Activated CD4-positive, CD25-positive, alpha-beta regulatory T cell treated with anti-CD3 and anti-CD28 coated beads, Interleukin-2, amount 50 U/mL, for 16 hours (primary cell): ENCODE data around the gene PKDREJ.
A peak's percentile ranks its signal among the peaks of the same experiment; 100 is the strongest.
"Not testable (repeated sequence)": the region's sequence is repeated elsewhere in the genome, so short reads cannot be mapped to it uniquely, and the experiment has no call there.

Experiments used
- DNase-seq: peaks from one replicate; pipeline ENCODE4 v3.0.0-alpha.2; 2020; ENCODE audit warnings: low read depth, low spot score

PKDREJ gene

GRCh38 chr22:46269564-46269963 is 6.4 kb upstream of the PKDREJ start:
- DNase-seq, result no peak

DNA sequence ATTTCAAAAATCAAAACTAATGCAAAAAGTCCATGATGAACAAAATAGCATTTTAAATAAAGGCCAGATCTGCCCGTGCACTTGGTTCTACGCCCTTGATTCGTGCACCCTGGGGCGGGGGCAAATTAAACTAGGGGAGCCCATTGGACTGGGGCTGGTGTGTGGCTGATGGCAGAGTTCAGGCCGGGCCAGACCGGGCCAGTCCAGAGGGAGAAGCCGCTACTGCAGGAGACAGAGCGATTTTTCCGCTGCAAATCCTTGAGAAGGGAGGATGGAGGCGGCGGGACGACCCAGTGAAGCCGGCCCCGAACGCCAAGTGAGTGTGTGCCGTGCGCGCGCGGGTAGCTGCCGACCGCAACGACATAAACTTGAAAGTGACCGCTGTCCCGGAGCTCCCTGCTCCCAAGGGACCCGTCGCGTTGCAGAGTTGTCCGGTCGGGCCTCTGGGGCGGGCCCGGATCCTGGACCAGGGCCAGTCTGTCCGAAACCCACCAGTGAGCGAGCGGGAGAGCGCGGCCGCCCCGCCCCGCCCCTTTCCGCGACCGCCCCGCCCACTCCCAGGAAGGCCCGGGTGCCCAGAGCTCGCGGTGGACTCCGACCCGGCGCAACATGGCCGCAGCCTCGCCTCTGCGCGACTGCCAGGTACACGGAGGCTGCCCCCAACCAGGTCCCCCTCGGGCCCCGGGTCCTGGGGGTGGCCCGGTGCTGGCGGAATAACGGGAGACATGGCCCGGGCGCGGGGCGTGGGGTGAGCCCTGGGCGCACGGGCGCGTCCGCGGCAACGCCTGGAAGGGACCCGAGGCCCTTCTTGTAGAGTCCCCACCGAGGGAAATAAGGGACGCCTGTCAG is 4.5 kb upstream of the PKDREJ start, which contains the start of gene TTC38:
Gene TTC38 (plus strand): TSS at position 578 of the 849 bp plus-strand sequence. CDS start 32 bp downstream, at position 610.
- DNase-seq, result no peak

DNA sequence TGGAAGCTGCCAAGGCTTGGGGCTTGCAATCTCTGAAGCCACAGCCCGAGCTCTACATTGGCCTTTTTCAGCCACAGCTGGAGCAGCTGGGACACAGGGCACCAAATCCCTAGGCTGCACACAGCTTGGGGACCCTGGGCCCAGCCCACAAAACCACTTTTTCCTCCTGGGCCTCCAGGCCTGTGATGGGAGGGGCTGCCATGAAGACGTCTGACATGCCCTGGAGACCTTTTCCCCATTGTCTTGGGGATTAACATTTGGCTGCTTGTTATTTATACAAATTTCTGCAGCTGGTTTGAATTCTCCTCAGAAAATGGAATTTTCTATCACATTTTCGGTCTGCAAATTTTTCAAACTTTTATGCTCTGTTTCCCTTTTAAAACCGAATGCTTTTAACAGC is 2.5 kb upstream of the PKDREJ start:
- DNase-seq, result not testable (repeated sequence)

- DNase-seq, result not testable (repeated sequence)
These were observed 1.4 kb upstream of the PKDREJ start for GRCh38 chr22:46264520-46264919.

DNA sequence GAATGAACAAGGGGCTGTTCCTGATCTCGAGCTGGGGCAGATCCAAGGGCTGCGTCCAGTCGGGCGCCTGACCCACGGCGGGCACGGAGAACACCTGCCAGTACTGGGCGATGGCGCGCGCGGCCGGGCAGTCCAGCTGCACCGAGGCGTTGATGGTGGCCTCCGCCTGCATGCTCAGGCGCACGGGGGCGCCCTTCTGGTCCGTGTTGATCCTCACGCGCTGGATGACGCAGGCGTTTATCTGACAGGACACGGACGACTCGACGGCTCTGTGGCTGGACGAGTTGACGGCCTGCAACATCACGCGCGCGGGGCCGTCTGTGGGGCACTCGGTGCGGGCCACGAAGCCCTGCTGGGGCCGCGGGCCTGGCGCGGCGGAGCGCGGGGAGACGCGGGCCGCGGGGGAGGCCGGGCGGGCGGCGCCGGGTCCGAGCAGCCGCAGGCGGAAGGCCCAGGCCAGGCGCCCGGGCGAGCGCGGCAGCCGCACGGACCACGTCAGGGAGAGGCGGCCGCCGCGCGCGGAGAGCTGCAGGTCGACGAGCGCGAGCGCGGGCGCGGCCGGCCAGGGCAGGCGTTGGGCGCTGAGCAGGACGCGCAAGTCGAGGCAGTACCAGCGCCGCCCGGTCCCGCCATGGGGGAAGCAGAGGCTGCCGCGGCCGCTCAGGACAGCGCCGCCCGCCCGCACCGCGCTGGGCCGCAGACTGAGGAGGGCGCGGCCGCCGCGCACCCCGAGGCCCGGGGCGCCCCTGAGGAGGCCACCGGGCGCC is 511 bp downstream of the PKDREJ start:
- no peak for DNase-seq

GRCh38 chr22:46260038-46260437 is 3.1 kb downstream of the PKDREJ start:
- DNase-seq, result no peak

GRCh38 chr22:46259374-46259773 is 3.8 kb downstream of the PKDREJ start:
- DNase-seq, result no peak

- DNase-seq, result no peak
These were observed 6.7 kb downstream of the PKDREJ start for GRCh38 chr22:46256358-46256958.

DNA sequence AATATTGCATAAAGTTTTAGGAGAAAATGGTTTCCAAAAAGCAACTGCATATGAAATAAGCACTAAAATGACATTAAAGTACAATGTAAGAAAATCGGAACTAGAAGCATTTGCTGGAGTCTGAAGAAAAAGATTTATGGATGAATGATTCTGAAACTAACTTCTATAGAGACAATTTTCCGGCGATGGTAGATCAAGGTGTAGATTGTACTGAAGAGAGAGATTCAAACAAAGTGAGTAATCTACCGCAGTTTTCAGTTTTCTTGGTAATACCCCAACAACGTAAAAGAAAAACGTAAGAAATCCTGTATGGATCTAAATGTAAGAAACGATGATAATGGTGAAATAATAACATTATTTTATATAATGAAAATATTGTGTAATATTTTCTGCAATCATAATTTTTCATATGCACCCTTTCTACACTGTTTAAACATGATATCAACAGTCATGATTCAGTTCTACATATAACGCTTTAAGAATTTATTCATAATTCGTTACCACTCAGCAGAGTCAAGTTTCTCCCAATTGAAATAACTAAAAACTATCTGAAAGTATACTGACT is 11.2 kb downstream of the PKDREJ start:
- no peak for DNase-seq

GRCh38 chr22:46251266-46251665 is 11.9 kb downstream of the PKDREJ start:
- DNase-seq, result no peak

- DNase-seq, result no peak
These were observed 12.4 kb downstream of the PKDREJ start for GRCh38 chr22:46250783-46251125.

DNA sequence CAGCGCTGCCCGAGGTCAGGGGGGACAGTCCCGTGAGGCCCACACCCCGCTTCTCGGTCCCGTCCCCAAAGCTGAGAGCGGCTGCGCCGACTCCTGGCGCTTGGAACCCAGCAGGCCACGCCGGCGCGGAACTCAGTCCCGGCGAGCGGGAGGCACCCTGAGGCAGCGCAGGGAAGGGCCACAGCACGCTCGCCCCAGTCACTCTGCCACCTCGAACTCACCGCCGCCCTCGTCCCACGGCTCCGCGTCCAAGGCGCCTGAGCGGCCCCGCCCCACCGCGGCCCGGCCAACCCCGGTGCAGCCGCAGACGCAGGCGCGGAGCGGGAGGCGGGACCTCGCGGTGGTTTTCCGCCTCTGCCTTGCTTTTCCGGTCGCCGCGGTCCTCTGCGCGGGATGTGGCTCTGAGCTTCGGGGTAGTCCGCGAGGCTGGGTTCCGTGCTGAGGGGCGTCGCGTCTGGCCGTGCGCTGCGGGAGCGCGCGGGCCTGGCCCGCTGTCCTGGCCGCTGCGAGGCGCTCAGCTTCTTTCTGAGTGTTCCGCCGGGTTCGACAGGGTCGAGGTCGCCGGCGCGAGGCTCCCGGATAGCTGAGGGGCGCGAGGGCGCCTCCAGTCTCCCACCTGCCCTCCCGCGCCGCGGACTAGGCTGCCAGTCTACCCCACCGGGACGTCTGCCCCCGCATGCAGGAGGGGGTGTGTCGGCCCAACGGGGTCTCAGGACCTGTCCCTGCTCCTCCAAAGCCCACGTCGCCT is 12.9 kb downstream of the PKDREJ start, which contains the start of gene CDPF1:
Gene CDPF1 (minus strand): TSS at position 259 of the 748 bp plus-strand sequence. CDS start 2,009 bp downstream, outside the sequence.
- DNase-seq, result peak; percentile 80

- no peak for DNase-seq
These were observed 15.6 kb downstream of the PKDREJ start for GRCh38 chr22:46247443-46247975.

GRCh38 chr22:46246178-46246577 is 17.0 kb downstream of the PKDREJ start:
- DNase-seq, result no peak

GRCh38 chr22:46245511-46245910 is 17.6 kb downstream of the PKDREJ start:
- no peak for DNase-seq

GRCh38 chr22:46244771-46245170 is 18.4 kb downstream of the PKDREJ start:
- DNase-seq, result no peak

DNA sequence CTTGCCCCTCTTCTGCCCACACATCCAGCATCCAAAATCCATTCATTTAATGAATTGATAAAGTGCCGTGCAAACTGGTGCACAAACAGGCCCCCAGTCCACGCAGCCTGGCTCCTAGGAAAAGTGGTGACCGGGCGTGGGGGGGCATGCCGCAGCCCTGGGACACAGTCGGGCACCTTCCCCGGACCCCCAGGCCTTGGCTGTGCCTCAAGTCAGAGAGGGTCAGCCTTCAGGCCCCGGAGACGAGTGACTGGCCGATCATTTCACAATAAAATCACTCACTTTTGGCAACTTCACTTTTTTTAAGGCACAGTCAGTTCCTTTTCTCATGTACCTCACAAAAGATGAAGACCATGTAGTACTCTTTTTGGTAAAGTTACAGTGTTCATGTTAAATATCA is 21.1 kb downstream of the PKDREJ start:
- DNase-seq, result no peak

DNA sequence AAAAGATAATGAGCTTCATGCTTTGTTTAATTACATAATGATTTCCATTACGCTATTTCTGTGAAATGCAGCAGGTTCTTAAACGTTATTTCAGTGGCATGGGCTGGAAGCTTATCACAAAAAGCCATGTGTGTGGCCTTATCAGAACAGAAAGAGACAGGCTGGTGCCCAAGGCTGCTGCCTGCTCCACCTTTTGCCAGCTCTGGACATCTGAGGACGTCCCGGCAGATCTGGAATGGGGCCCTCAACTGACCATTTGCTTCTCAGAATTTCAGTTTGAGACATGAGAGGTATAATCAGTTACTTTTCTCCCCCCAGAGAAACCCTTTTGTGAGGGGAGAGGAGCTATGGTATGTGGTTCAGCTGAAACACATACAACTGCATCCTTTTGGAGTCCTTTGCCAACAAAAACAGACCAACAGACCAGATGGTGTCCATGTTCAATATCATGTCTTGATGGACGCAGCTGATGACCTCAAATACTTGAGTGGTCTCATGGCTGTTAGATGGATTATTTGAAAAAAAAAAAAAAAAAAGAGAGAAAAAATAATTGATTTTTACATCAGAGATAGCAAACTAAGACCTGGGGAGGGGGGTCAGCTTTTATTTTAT is 21.6 kb downstream of the PKDREJ start:
- no peak for DNase-seq

DNA sequence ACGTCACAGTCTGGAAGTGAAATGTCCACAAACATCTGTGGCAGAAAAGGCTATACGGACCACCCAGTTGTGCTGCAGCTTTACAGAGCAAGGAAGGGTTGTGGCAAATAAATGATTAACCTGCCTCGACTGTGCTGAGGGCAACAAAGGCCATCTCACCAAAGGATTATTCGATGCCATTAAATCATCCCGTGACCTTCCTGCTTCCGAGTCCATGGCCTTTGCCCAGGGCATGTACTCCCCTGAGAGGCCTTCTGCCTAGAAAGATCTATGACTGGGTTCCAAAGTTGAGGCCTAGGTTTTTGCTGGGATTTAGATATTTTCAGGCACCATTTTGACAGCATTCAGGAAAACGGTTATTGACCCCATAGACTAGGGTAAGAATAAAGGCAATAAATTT is 22.2 kb downstream of the PKDREJ start:
- DNase-seq, result no peak

- DNase-seq, result no peak
These were observed 22.6 kb downstream of the PKDREJ start for GRCh38 chr22:46240506-46240905.

DNA sequence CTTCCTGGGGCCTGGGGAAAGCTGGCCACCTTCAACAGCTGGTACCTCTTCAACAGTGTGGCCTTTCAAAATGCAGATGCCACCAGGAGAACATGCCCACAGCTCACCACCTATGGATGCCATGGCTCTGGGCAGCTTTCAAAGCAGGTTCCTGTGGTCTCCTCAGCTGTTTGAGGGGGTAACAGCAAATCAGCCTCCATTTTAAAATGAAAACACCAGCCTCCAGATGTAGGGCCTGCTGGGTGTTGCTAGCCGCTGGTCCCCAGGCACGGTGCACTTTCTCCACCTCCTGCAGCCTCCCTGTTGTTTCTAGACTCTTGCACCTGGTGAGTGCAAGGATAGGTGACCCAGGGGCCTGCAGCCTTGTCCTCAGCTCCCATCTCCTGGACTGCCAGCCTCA is 23.1 kb downstream of the PKDREJ start:
- no peak for DNase-seq
